WTC11 (cell line): ENCODE data around the gene ADNP2. TPM values are rescaled to one million over a fixed set of nuclear protein-coding genes. Genes with fewer than 3 reads are reported as not detected.

Source experiments
- ATAC-seq: fragments of 200-7000 bp; cut with Tn5 transposase; 2 replicates; pipeline ENCODE4 v1.10.0; 2021; ENCODE audit warnings: mild to moderate bottlenecking, moderate library complexity
- CTCF ChIA-PET: fragments of 300-600 bp; sonication (Branson Sonifier 250); formaldehyde crosslinking; loops from one replicate; lab custom pipeline; 2021; ENCODE audit warnings: antibody characterized with exemption; lab: Charles Lee
- POLR2A ChIA-PET: fragments of 350-600 bp; sonication (Branson Sonifier 250); formaldehyde crosslinking; loops from one replicate; lab custom pipeline; 2021; ENCODE audit warnings: antibody characterized with exemption; lab: Charles Lee
- DNase-seq: peaks from one replicate; pipeline ENCODE4 v3.0.0; 2021; ENCODE audit warnings: low spot score
- H3K27ac Mint-ChIP-seq: 2 replicates; pipeline ENCODE4 v1.8.0; 2021; ENCODE audit warnings: mixed read lengths
- H3K27me3 Mint-ChIP-seq: 2 replicates; pipeline ENCODE4 v1.8.0; 2021; ENCODE audit warnings: low read depth, mild to moderate bottlenecking, moderate library complexity, mixed read lengths
- H3K36me3 Mint-ChIP-seq: 2 replicates; pipeline ENCODE4 v1.8.0; 2021; ENCODE audit warnings: mixed read lengths
- H3K4me1 Mint-ChIP-seq: 2 replicates; pipeline ENCODE4 v1.8.0; 2022; ENCODE audit warnings: mixed read lengths
- H3K4me3 Mint-ChIP-seq: 2 replicates; pipeline ENCODE4 v1.8.0; 2021; ENCODE audit warnings: mild to moderate bottlenecking, moderate library complexity, mixed read lengths
- H3K9me3 Mint-ChIP-seq: 2 replicates; pipeline ENCODE4 v1.8.0; 2021; ENCODE audit warnings: mixed read lengths
- CREM ChIP-seq: sonication (generic); formaldehyde crosslinking; IDR thresholded peaks from 2 replicates; pipeline ENCODE4 v1.8.1; 2022; ENCODE audit warnings: mild to moderate bottlenecking, missing genetic modification reagents, moderate library complexity
- E2F1 ChIP-seq: sonication (generic); formaldehyde crosslinking; IDR thresholded peaks from 2 replicates; pipeline ENCODE4 v1.8.0; 2022; ENCODE audit warnings: mild to moderate bottlenecking, missing genetic modification reagents
- FOXP1 ChIP-seq: sonication (generic); formaldehyde crosslinking; IDR thresholded peaks from 2 replicates; pipeline ENCODE4 v1.8.0; 2022; ENCODE audit warnings: missing genetic modification reagents, mild to moderate bottlenecking, moderate library complexity, borderline replicate concordance
- JAZF1 ChIP-seq: fragments of 250-450 bp; sonication (Bioruptor Pico); IDR thresholded peaks from 2 replicates; pipeline ENCODE4 v1.9.0; 2021; ENCODE audit warnings: moderate library complexity, mild to moderate bottlenecking, inconsistent platforms
- NR2C2 ChIP-seq: sonication (generic); formaldehyde crosslinking; IDR thresholded peaks from 2 replicates; pipeline ENCODE4 v1.8.0; 2022; ENCODE audit warnings: mild to moderate bottlenecking, missing genetic modification reagents
- PRDM15 ChIP-seq: sonication (generic); formaldehyde crosslinking; IDR thresholded peaks from 2 replicates; pipeline ENCODE4 v1.8.0; 2022; ENCODE audit warnings: missing genetic modification reagents
- SOX15 ChIP-seq: fragments of 250-450 bp; sonication (Bioruptor Pico); IDR thresholded peaks from 2 replicates; pipeline ENCODE4 v1.9.0; 2021; ENCODE audit warnings: mild to moderate bottlenecking
- TCF7 ChIP-seq: sonication (generic); formaldehyde crosslinking; IDR thresholded peaks from 2 replicates; pipeline ENCODE4 v1.8.0; 2022; ENCODE audit warnings: mild to moderate bottlenecking, low read depth, missing genetic modification reagents, moderate library complexity
- ZNF232 ChIP-seq: sonication (generic); formaldehyde crosslinking; IDR thresholded peaks from 2 replicates; pipeline ENCODE4 v1.8.0; 2022; ENCODE audit warnings: mild to moderate bottlenecking, missing genetic modification reagents
- ZNF281 ChIP-seq: sonication (generic); formaldehyde crosslinking; IDR thresholded peaks from 2 replicates; pipeline ENCODE4 v1.8.0; 2023; ENCODE audit warnings: mild to moderate bottlenecking, missing genetic modification reagents
- ZSCAN18 ChIP-seq: fragments of 250-450 bp; sonication (Bioruptor Pico); IDR thresholded peaks from 2 replicates; pipeline ENCODE4 v2.1.2; 2022; ENCODE audit warnings: mild to moderate bottlenecking, moderate library complexity
- total RNA-seq: library from RNA; stranded (reverse); gene quantifications from 3 replicates; pipeline ENCODE4 v1.2.3, GENCODE V29; 2021
- TF ChIP-seq, protein P1 (sequence below): sonication (generic); formaldehyde crosslinking; IDR thresholded peaks from 2 replicates; pipeline ENCODE4 v1.8.1; 2023; ENCODE audit warnings: mild to moderate bottlenecking, missing genetic modification reagents, moderate library complexity

The ADNP2 gene
- total RNA-seq, 1 experiment from 2014 or later: 56.0 TPM

DNA sequence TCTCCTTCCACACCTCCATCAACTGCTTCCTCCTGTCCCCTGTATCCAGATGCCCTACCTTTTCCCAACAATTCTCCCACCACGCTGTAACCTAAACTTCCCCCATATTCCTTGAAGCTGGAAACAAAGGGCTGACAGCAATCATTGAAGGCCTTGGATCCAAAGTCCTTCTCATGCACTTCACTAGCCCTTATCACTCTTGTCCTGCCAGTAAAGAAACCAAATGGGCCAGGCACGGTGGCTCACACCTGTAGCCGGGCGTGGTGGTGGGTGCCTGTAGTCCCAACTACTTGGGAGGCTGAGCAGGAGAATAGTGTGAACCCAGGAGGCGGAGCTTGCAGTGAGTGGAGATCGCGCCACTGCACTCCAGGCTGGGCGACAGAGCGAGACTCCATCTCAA is 11.9 kb upstream of the ADNP2 start:
- no peak for TF ChIP-seq NR2C2
- TF ChIP-seq E2F1 (CRISPR knock-in tag): no peak
- no peak for TF ChIP-seq FOXP1 (CRISPR knock-in tag)
- TF ChIP-seq CREM (CRISPR knock-in tag): no peak
- no peak for TF ChIP-seq TCF7 (CRISPR knock-in tag)
- TF ChIP-seq, protein P1, sequence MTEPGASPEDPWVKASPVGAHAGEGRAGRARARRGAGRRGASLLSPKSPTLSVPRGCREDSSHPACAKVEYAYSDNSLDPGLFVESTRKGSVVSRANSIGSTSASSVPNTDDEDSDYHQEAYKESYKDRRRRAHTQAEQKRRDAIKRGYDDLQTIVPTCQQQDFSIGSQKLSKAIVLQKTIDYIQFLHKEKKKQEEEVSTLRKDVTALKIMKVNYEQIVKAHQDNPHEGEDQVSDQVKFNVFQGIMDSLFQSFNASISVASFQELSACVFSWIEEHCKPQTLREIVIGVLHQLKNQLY (CRISPR knock-in tag): no peak
- Mint-ChIP-seq H3K27ac (no peak overlapping the region), H3K9me3 (peaks cover 51% of the 10 kb centered on the region), H3K4me1 (0 out of 2 replicates have a peak, but pooled peaks cover 6% of the 10 kb centered on the region), H3K36me3 (no peaks in the 10 kb centered on the region; the same call in 1 of the 2 replicates), H3K4me3 (no peak overlapping the region), H3K27me3 (peaks cover 6% of the 10 kb centered on the region)
- no peak for DNase-seq
- CTCF ChIA-PET: no interaction called here
- POLR2A ChIA-PET: interaction anchor here (0.6 to 0.7 kb wide), 2 partner anchors 11 kb away, joined by 4 to 5 read pairs; no protein-coding TSS in a partner anchor
- no peak for ATAC-seq

DNA sequence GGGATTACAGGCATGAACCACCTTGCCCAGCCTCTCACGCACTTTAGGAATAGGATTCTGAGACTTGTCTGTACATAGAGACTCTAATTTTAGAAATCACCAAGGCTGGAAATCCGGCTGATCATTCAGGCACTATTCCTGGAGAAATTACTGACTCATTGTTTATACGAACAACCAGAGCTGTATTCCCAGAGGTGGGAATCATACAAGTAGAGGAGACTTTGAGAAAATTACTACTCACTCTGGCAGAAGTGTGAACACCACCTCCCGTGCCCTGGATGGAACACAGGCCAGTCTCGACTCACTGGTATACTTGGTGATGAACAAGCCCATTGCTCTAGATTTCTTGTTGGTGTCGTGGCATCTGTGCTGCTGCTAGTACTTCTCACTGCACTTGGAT is 5.8 kb upstream of the ADNP2 start:
- Mint-ChIP-seq H3K27me3 (peaks cover 3% of the 10 kb centered on the region; the same call in 1 of the 2 replicates), H3K4me1 (peaks cover 45% of the 10 kb centered on the region), H3K9me3 (peaks cover 32% of the 10 kb centered on the region), H3K36me3 (no peaks in the 10 kb centered on the region; the same call in none of the 2 replicates), H3K27ac (no peak overlapping the region), H3K4me3 (no peak overlapping the region)
- ATAC-seq (no peak), DNase-seq (no peak)
- POLR2A ChIA-PET: interaction anchor here (1.5 kb wide), 1 partner anchor 69 kb away, joined by 5 read pairs; the partner anchor contains the start of gene RBFA
- CTCF ChIA-PET: no interaction called here
- TF ChIP-seq NR2C2 (no peak), TCF7 (CRISPR knock-in tag) (no peak), ZSCAN18 (CRISPR knock-in tag) (no peak), ZNF232 (CRISPR knock-in tag) (no peak), ZNF281 (no peak), JAZF1 (CRISPR knock-in tag) (no peak), SOX15 (CRISPR knock-in tag) (no peak), PRDM15 (CRISPR knock-in tag) (no peak)
- TF ChIP-seq, all 79 proteins: peak for 0
